CD14-positive monocyte (primary cell): Measurements from ENCODE around the gene LRRC49. TPM values are rescaled to one million over a fixed set of nuclear protein-coding genes. Genes with fewer than 3 reads are reported as not detected.

ENCODE experiments used
- DNase-seq, 3 donors: peaks; one replicate each; pipeline ENCODE4 v3.0.0-alpha.2; 2011 to 2022
- H2AFZ ChIP-seq: 2 replicates; pipeline ENCODE4 v1.6.0; 2012; ENCODE audit warnings: mild to moderate bottlenecking, low read depth, low read length, inconsistent platforms; ENCODE audit not compliant: insufficient read depth, poor library complexity, severe bottlenecking
- H3K27ac ChIP-seq, 2 donors: 1 replicate in 1 of 2; 2 replicates in 1 of 2; pipeline ENCODE4 v1.5.1; 2012 to 2013; ENCODE audit warnings: low read length in 2 of 2, control low read depth in 1 of 2, inconsistent platforms in 1 of 2, low read depth in 1 of 2, mild to moderate bottlenecking in 1 of 2
- H3K27me3 ChIP-seq, 2 donors: one replicate each; pipeline versions ENCODE4 v1.6.0 to v1.6.1; 2011 to 2013; ENCODE audit warnings: low read length in 2 of 2; ENCODE audit not compliant: control insufficient read depth in 2 of 2, insufficient read depth in 2 of 2
- H3K36me3 ChIP-seq, 2 donors: replicated peaks in 1 of 2; 1 replicate in 1 of 2; 2 replicates in 1 of 2; pipeline versions ENCODE4 v1.5.1 to v1.6.1; 2012 to 2013; ENCODE audit warnings: low read length in 2 of 2, control low read depth in 1 of 2, inconsistent platforms in 1 of 2, mild to moderate bottlenecking in 1 of 2; ENCODE audit not compliant: insufficient read depth in 2 of 2, control insufficient read depth in 1 of 2
- H3K4me1 ChIP-seq, 2 donors: 1 replicate in 1 of 2; 2 replicates in 1 of 2; pipeline versions ENCODE4 v1.5.1 to v1.6.1; 2012 to 2013; ENCODE audit warnings: low read length in 2 of 2, control low read depth in 1 of 2, inconsistent platforms in 1 of 2, mild to moderate bottlenecking in 1 of 2, moderate library complexity in 1 of 2; ENCODE audit not compliant: insufficient read depth in 2 of 2, control insufficient read depth in 1 of 2
- H3K4me2 ChIP-seq: replicated peaks from 2 replicates; pipeline ENCODE3; 2012; ENCODE audit warnings: low read length, moderate library complexity, mild to moderate bottlenecking; ENCODE audit not compliant: poor library complexity, severe bottlenecking; ENCODE audit errors: extremely low read depth
- H3K4me3 ChIP-seq, 3 experiments: fragments of 200-600 bp in 1 of 3; sonication (generic) in 1 of 3; replicated peaks in 1 of 3; 1 replicate in 2 of 3; 2 replicates in 1 of 3; pipeline ENCODE4 v1.5.1; 2011 to 2013; ENCODE audit warnings: low read length in 3 of 3, mild to moderate bottlenecking in 3 of 3, control low read depth in 2 of 3, low read depth in 2 of 3, inconsistent platforms in 1 of 3, moderate library complexity in 1 of 3
- H3K79me2 ChIP-seq: 2 replicates; pipeline ENCODE4 v1.6.0; 2012; ENCODE audit warnings: mild to moderate bottlenecking, control low read depth, inconsistent platforms, low read length, moderate library complexity; ENCODE audit not compliant: insufficient read depth
- H3K9ac ChIP-seq: 2 replicates; pipeline ENCODE4 v1.6.0; 2017; ENCODE audit warnings: low read length, mild to moderate bottlenecking; ENCODE audit not compliant: insufficient read depth, poor library complexity, severe bottlenecking
- H3K9me3 ChIP-seq, 2 donors: replicated peaks in 1 of 2; 1 replicate in 1 of 2; 2 replicates in 1 of 2; pipeline versions ENCODE4 v1.5.1 to v1.6.1; 2012 to 2013; ENCODE audit warnings: low read length in 2 of 2, control low read depth in 1 of 2; ENCODE audit not compliant: control insufficient read depth in 1 of 2, insufficient read depth in 1 of 2
- H4K20me1 ChIP-seq: 2 replicates; pipeline ENCODE4 v1.6.0; 2012; ENCODE audit warnings: mild to moderate bottlenecking, low read length, control low read depth, moderate library complexity; ENCODE audit not compliant: insufficient read depth
- H3K27ac Mint-ChIP-seq, 7 donors: one replicate each; pipeline ENCODE4 v1.8.0; 2020; ENCODE audit warnings: mild to moderate bottlenecking in 7 of 7, mixed read lengths in 7 of 7, moderate library complexity in 6 of 7, inconsistent platforms in 2 of 7
- H3K27me3 Mint-ChIP-seq, 3 donors: one replicate each; pipeline ENCODE4 v1.8.0; 2021 to 2022; ENCODE audit warnings: low read depth in 3 of 3, mild to moderate bottlenecking in 3 of 3, mixed read lengths in 3 of 3, moderate library complexity in 3 of 3, inconsistent platforms in 1 of 3
- H3K36me3 Mint-ChIP-seq, 2 donors: one replicate each; pipeline ENCODE4 v1.8.0; 2020; ENCODE audit warnings: mixed read lengths in 2 of 2, inconsistent platforms in 1 of 2, mild to moderate bottlenecking in 1 of 2
- H3K4me1 Mint-ChIP-seq: one replicate; pipeline ENCODE4 v1.8.0; 2020; ENCODE audit warnings: mild to moderate bottlenecking, mixed read lengths
- H3K4me3 Mint-ChIP-seq, 2 donors: one replicate each; pipeline ENCODE4 v1.8.0; 2020; ENCODE audit warnings: mild to moderate bottlenecking in 2 of 2, mixed read lengths in 2 of 2, moderate library complexity in 1 of 2
- H3K9me3 Mint-ChIP-seq, 7 donors: one replicate each; pipeline ENCODE4 v1.8.0; 2020 to 2022; ENCODE audit warnings: mixed read lengths in 7 of 7, mild to moderate bottlenecking in 6 of 7, moderate library complexity in 6 of 7, inconsistent platforms in 2 of 7
- CTCF ChIP-seq: fragments of 200-600 bp; IDR thresholded peaks from one replicate; pipeline ENCODE4 v1.8.0; 2022; ENCODE audit warnings: antibody characterized with exemption, mild to moderate bottlenecking
- WGBS: methylation state at CpG from one replicate; pipeline ENCODE4 v1.1.5; 2013; ENCODE audit warnings: missing lambda C conversion rate; ENCODE audit not compliant: insufficient coverage; 5-methylcytosine and 5-hydroxymethylcytosine counted together
- intact Hi-C, 2 donors: fragments of 100-400 bp; cut with micrococcal nuclease; formaldehyde crosslinking; loops; one replicate each; pipeline versions ENCODE4 v1.15.0 to v1.15.1; 2023
- polyA plus RNA-seq, 3 donors: library from polyadenylated mRNA; depleted of rRNA in 1 of 3; unstranded in 2 of 3; stranded (reverse) in 1 of 3; fragments of 300-500 nt in 2 of 3; fragments of >200 nt in 1 of 3; fragmentation: Illumina TruSeq in 2 of 3; gene quantifications; 1 replicate in 2 of 3; 2 replicates in 1 of 3; pipeline ENCODE4 v1.2.3, GENCODE V29; 2012 to 2021

LRRC49 gene
- polyA plus RNA-seq, 3 donors = 0.08 to 0.51 (median 0.24) TPM

GRCh38 chr15:70855764-70856163 is 36.9 kb upstream of the LRRC49 start:
- peaks cover 47 to 68% (median 55%) of the 10 kb centered on the region in 3 donors for H3K27me3 Mint-ChIP-seq
- H3K4me3 Mint-ChIP-seq = peak overlapping the region in 1 of 2 donors; percentile 46
- H3K9me3 Mint-ChIP-seq = peaks cover 0 to 10% (median 2%) of the 10 kb centered on the region in 7 donors
- H3K9me3 ChIP-seq = peaks cover 0 to 11% of the 10 kb centered on the region in 2 donors
- H4K20me1 ChIP-seq = no peaks in the 10 kb centered on the region
- WGBS = 86% methylated on average over 2 of the region's 2 CpGs
- H2AFZ ChIP-seq = no peak overlapping the region
- no peak overlapping the region for H3K4me3 ChIP-seq
- TF ChIP-seq CTCF = no peak
- peaks cover 45 to 59% of the 10 kb centered on the region in 2 donors for H3K27me3 ChIP-seq
- H3K4me2 ChIP-seq = no peak overlapping the region
- H3K79me2 ChIP-seq = no peaks in the 10 kb centered on the region
- DNase-seq = no peak
- H3K27ac Mint-ChIP-seq = no peak overlapping the region
- intact Hi-C loops = no loop called here
- H3K36me3 Mint-ChIP-seq = peaks cover 4 to 6% of the 10 kb centered on the region in 2 donors
- peaks cover 4% of the 10 kb centered on the region for H3K4me1 Mint-ChIP-seq
- no peaks in the 10 kb centered on the region for H3K36me3 ChIP-seq
- no peak overlapping the region for H3K9ac ChIP-seq
- H3K4me1 ChIP-seq = peaks cover 5 to 7% of the 10 kb centered on the region in 2 donors
- H3K27ac ChIP-seq = no peak overlapping the region

- Mint-ChIP-seq H3K9me3 (peaks cover 0 to 10% (median 2%) of the 10 kb centered on the region in 7 donors), H3K36me3 (peaks cover 4 to 6% of the 10 kb centered on the region in 2 donors), H3K4me1 (peaks cover 4% of the 10 kb centered on the region), H3K4me3 (peak overlapping the region in 1 of 2 donors; percentile 15), H3K27me3 (peaks cover 44 to 64% (median 53%) of the 10 kb centered on the region in 3 donors), H3K27ac (no peak overlapping the region)
- H3K9me3 ChIP-seq = peaks cover 0 to 11% of the 10 kb centered on the region in 2 donors
- no peak overlapping the region for H3K4me3 ChIP-seq
- no peaks in the 10 kb centered on the region for H3K79me2 ChIP-seq
- H3K36me3 ChIP-seq = no peaks in the 10 kb centered on the region
- DNase-seq = no peak
- no peak overlapping the region for H3K27ac ChIP-seq
- H3K4me2 ChIP-seq = no peak overlapping the region
- intact Hi-C loops = no loop called here
- no CpG with 5 or more reads among the region's 7 CpGs for WGBS
- no peaks in the 10 kb centered on the region for H4K20me1 ChIP-seq
- no peak overlapping the region for H2AFZ ChIP-seq
- TF ChIP-seq CTCF = no peak
- H3K27me3 ChIP-seq = peaks cover 43 to 53% of the 10 kb centered on the region in 2 donors
- H3K4me1 ChIP-seq = peaks cover 5 to 7% of the 10 kb centered on the region in 2 donors
- no peak overlapping the region for H3K9ac ChIP-seq
Measured at GRCh38 chr15:70856177-70856883, 36.3 kb upstream of the LRRC49 start.
